HG03095 (cell line): ENCODE results near the gene KY.
"Not testable (repeated sequence)": the region's sequence is repeated elsewhere in the genome, so short reads cannot be mapped to it uniquely, and the experiment has no call there.

Source experiments
- ATAC-seq: cut with Tn5 transposase; IDR thresholded peaks from one replicate; pipeline ENCODE4 v1.9.1; 2021; ENCODE audit warnings: moderate library complexity; ENCODE audit not compliant: unreplicated experiment

Gene KY

GRCh38 chr3:134606033-134607025 lies 44.5 kb downstream of the KY start:
- no peak for ATAC-seq

- no peak for ATAC-seq
Measured at GRCh38 chr3:134605556-134605955, 45.3 kb downstream of the KY start.

- ATAC-seq: no peak
Measured at GRCh38 chr3:134603956-134604355, 46.9 kb downstream of the KY start.

- ATAC-seq: no peak
Measured at GRCh38 chr3:134603480-134603879, 47.3 kb downstream of the KY start.

GRCh38 chr3:134602440-134602814 lies 48.4 kb downstream of the KY start:
- ATAC-seq: no peak

- no peak for ATAC-seq
Measured at GRCh38 chr3:134601539-134602439, 49.0 kb downstream of the KY start.

- no peak for ATAC-seq
Measured at GRCh38 chr3:134600685-134601463, 49.9 kb downstream of the KY start.

- no peak for ATAC-seq
Measured at GRCh38 chr3:134600206-134600605, 50.6 kb downstream of the KY start.

GRCh38 chr3:134598763-134599545 lies 51.9 kb downstream of the KY start:
- ATAC-seq: no peak

GRCh38 chr3:134597390-134597970 lies 53.3 kb downstream of the KY start:
- no peak for ATAC-seq

GRCh38 chr3:134594986-134595385 lies 55.8 kb downstream of the KY start:
- not testable (repeated sequence) for ATAC-seq

- no peak for ATAC-seq
Measured at GRCh38 chr3:134594331-134594741, 56.5 kb downstream of the KY start.

- no peak for ATAC-seq
Measured at GRCh38 chr3:134592806-134593205, 58.0 kb downstream of the KY start.

- no peak for ATAC-seq
Measured at GRCh38 chr3:134590766-134591165, 60.1 kb downstream of the KY start.

- no peak for ATAC-seq
Measured at GRCh38 chr3:134579141-134579665, 71.6 kb downstream of the KY start.

- no peak for ATAC-seq
Measured at GRCh38 chr3:134576831-134577230, 74.0 kb downstream of the KY start.

GRCh38 chr3:134576426-134576825 lies 74.4 kb downstream of the KY start:
- ATAC-seq: no peak

GRCh38 chr3:134569899-134570298 lies 80.9 kb downstream of the KY start:
- not testable (repeated sequence) for ATAC-seq

- no peak for ATAC-seq
Measured at GRCh38 chr3:134568790-134569189, 82.0 kb downstream of the KY start.
